HL-60/S4 treated with retinoic acid at 250 ng/mL for 4 days and 3 days (cell line): ENCODE measurements around the gene PCSK7.

Source experiments
- in situ Hi-C: fragments of 300-500 bp; cut with MboI; formaldehyde crosslinking; loops from 2 replicates; pipeline ENCODE4 v1.7.0; 2022; ENCODE audit warnings: low sequenced_read_pairs

Gene PCSK7

DNA sequence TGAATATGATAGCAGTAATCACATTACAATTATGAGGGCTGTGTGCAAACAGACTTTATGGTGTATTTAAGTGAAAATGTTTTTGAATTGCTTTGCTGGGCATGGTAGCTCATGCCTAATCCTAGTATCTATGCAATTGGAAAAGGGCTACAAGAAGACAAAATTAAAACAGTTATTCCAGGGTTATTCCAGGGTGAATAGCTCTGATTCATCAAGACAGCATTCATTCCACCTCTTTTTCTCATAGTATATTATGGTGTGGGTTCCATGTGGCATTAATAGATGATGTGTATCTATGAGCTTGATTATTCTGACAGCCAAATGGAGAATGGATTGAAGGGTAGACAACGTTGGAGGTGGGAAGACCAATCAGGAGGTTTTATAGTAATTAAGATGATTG, 65.4 kb downstream of the PCSK7 start:
- in situ Hi-C loops = no loop called here

DNA sequence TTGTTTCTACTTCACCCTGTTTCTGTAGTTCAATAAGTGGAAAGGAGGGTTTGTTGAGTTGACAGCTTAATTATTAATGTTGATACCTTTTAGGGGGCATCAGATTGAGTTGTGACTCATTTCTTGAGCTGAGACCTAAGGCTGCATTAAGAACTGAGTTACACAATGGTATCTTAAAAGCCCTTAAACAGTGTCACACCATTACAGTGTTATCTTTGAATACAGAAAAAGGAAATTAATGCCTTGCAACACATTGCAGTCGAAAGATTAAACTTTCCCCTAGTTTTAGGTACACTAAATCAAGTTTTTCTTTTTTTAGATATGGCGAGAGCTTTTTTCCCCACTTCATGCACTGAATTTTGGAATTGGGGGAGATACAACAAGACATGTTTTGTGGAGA, 71.0 kb downstream of the PCSK7 start:
- in situ Hi-C loops = no loop called here

GRCh38 chr11:117159892-117160291, 72.0 kb downstream of the PCSK7 start:
- in situ Hi-C loops = no loop called here

- in situ Hi-C loops = no loop called here
These were observed 74.4 kb downstream of the PCSK7 start for GRCh38 chr11:117157507-117157906.

DNA sequence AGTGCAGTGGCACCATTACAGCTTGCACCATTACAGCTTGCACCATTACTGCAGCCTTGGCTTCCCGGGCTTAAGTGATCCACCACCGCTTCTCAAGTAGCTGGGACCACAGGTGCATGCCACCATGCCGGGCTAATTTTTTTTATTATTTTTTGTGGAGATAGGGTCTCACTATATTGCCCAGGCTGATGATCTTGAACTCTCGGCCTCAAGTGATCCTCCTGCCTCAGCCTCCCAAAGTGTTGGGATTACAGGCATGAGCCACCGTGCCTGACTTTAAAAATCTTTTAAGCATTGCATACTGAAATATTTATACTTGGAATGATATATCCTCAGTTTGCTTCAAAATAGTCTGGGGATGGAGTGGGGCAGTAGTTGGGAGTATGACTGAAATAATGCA, 77.4 kb downstream of the PCSK7 start:
- in situ Hi-C loops = no loop called here
